K562 (cell line): ENCODE results near the gene ENKD1. TPM values are rescaled to one million over a fixed set of nuclear protein-coding genes. Genes with fewer than 3 reads are reported as not detected.

Experiments
- ATAC-seq: fragments of 200-7000 bp; cut with Tn5 transposase; 3 replicates; pipeline ENCODE4 v1.9.1; 2020; ENCODE audit warnings: moderate library complexity
- BruUV-seq: library from RNA; stranded (reverse); fragments of 400-500 nt; replicated peaks from 2 replicates; lab custom pipeline; 2021; lab: Mats Ljungman, UMichigan
- CTCF ChIA-PET: fragments of 300-600 bp; formaldehyde crosslinking; extraction: SDS; loops from one replicate; lab custom pipeline; 2021; ENCODE audit warnings: low intra/inter-chr PET ratio; lab: Yijun Ruan, JAX
- POLR2A ChIA-PET: fragments of 300-600, 350-650 bp; sonication (Branson Sonifier 250); formaldehyde crosslinking; extraction: SDS; loops from one replicate; lab custom pipeline; 2021; ENCODE audit warnings: antibody characterized with exemption, inconsistent platforms; lab: Yijun Ruan, JAX
- DNase-seq, 4 experiments: peaks; one replicate each; pipeline versions ENCODE4 v3.0.0 to v3.0.0-alpha.2; 2011 to 2018; ENCODE audit warnings: low spot score in 3 of 4, mixed read lengths in 3 of 4; ENCODE audit errors: extremely low read depth in 1 of 4
- FAIRE-seq: peaks from 2 replicates; lab custom pipeline; 2011; peaks lifted over from hg19 to GRCh38; lab: Jason Lieb, UNC
- H2AFZ ChIP-seq: 2 replicates; pipeline ENCODE4 v1.6.0; 2011; ENCODE audit warnings: low read depth, low read length, control low read depth, inconsistent platforms
- H3K27ac ChIP-seq: fragments of 200-600 bp; 3 replicates; pipeline ENCODE4 v1.8.0; 2011; ENCODE audit warnings: low read depth, mild to moderate bottlenecking, control low read depth, inconsistent platforms, low read length, moderate library complexity, mixed read lengths; ENCODE audit errors: extremely low read depth
- H3K27me3 ChIP-seq, 2 experiments: fragments of 300-600 bp in 1 of 2; 2 replicates in 1 of 2; 3 replicates in 1 of 2; pipeline versions ENCODE4 v1.6.0 to v1.8.0; 2011; ENCODE audit warnings: inconsistent platforms in 2 of 2, low read length in 2 of 2, mild to moderate bottlenecking in 1 of 2, mixed read lengths in 1 of 2, moderate library complexity in 1 of 2; ENCODE audit not compliant: control insufficient read depth in 2 of 2, insufficient read depth in 2 of 2
- H3K36me3 ChIP-seq: fragments of 300-600 bp; 3 replicates; pipeline ENCODE4 v1.8.0; 2011; ENCODE audit warnings: mild to moderate bottlenecking, low read length, inconsistent platforms; ENCODE audit not compliant: control insufficient read depth, insufficient read depth
- H3K4me1 ChIP-seq, 2 experiments: fragments of 200-600 bp in 1 of 2; replicated peaks in 1 of 2; 2 replicates in 1 of 2; 3 replicates in 1 of 2; pipeline versions ENCODE4 v1.5.1 to v1.8.0; 2011; ENCODE audit warnings: inconsistent platforms in 2 of 2, low read length in 2 of 2, mild to moderate bottlenecking in 1 of 2, mixed read lengths in 1 of 2, moderate library complexity in 1 of 2; ENCODE audit not compliant: control insufficient read depth in 2 of 2, insufficient read depth in 2 of 2
- H3K4me2 ChIP-seq: 2 replicates; pipeline ENCODE4 v1.6.1; 2011; ENCODE audit warnings: low read length, control low read depth, inconsistent platforms, mixed read lengths; ENCODE audit not compliant: insufficient read depth
- H3K4me3 ChIP-seq: fragments of 200-600 bp; sonication (generic), shearing (Covaris generic); 2 replicates; pipeline ENCODE4 v1.5.1; 2016; ENCODE audit warnings: control low read depth, inconsistent platforms
- H3K79me2 ChIP-seq: fragments of 200-600 bp; 3 replicates; pipeline ENCODE4 v1.8.0; 2011; ENCODE audit warnings: low read length, inconsistent platforms; ENCODE audit not compliant: control insufficient read depth, insufficient read depth
- H3K9ac ChIP-seq, 2 experiments: 2 replicates each; pipeline versions ENCODE4 v1.6.0 to v1.6.1; 2011; ENCODE audit warnings: low read depth in 2 of 2, low read length in 2 of 2, control low read depth in 1 of 2, inconsistent platforms in 1 of 2, mild to moderate bottlenecking in 1 of 2, mixed read lengths in 1 of 2; ENCODE audit not compliant: insufficient read depth in 1 of 2
- H3K9me1 ChIP-seq: one replicate; pipeline ENCODE4 v1.6.0; 2011; ENCODE audit warnings: inconsistent platforms, mild to moderate bottlenecking, low read length, moderate library complexity; ENCODE audit not compliant: control insufficient read depth, insufficient read depth
- H3K9me3 ChIP-seq: replicated peaks from 2 replicates; pipeline ENCODE4 v1.5.1; 2011; ENCODE audit warnings: low read depth, low read length, inconsistent platforms; ENCODE audit not compliant: control insufficient read depth, insufficient read depth
- H4K20me1 ChIP-seq: replicated peaks from 2 replicates; pipeline ENCODE4 v1.6.1; 2011; ENCODE audit warnings: low read length, inconsistent platforms, mixed read lengths; ENCODE audit not compliant: control insufficient read depth, insufficient read depth
- CBX2 ChIP-seq: fragments of 200-600 bp; sonication (generic); IDR thresholded peaks from one replicate; pipeline ENCODE4 v1.6.1; 2012; ENCODE audit warnings: mild to moderate bottlenecking, low read length, inconsistent platforms; ENCODE audit not compliant: insufficient read depth, poor library complexity, severe bottlenecking
- CBX3 ChIP-seq, 2 experiments: IDR thresholded peaks; 1 replicate in 1 of 2; 2 replicates in 1 of 2; pipeline ENCODE4 v1.6.1; 2012; ENCODE audit warnings: inconsistent platforms in 2 of 2, low read length in 2 of 2, borderline replicate concordance in 1 of 2, control low read depth in 1 of 2
- CREB1 ChIP-seq, 2 experiments: sonication (generic) in 1 of 2; formaldehyde crosslinking in 1 of 2; IDR thresholded peaks; 2 replicates each; pipeline versions ENCODE4 v1.6.1 to v1.8.0; 2012 to 2022; ENCODE audit warnings: inconsistent platforms in 1 of 2, mild to moderate bottlenecking in 1 of 2, missing genetic modification reagents in 1 of 2, moderate library complexity in 1 of 2
- MAFG ChIP-seq: fragments of 450-650 bp; conservative IDR thresholded peaks from 2 replicates; pipeline ENCODE4 v1.6.1; 2016; ENCODE audit warnings: missing genetic modification characterization, missing compliant biosample characterization
- MCM5 ChIP-seq: fragments of 450-650 bp; IDR thresholded peaks from 2 replicates; pipeline ENCODE4 v1.6.1; 2016; ENCODE audit warnings: low read depth
- NBN ChIP-seq: fragments of 450-650 bp; IDR thresholded peaks from 2 replicates; pipeline ENCODE4 v1.6.1; 2016; ENCODE audit warnings: low read depth, mild to moderate bottlenecking
- NELFE ChIP-seq: IDR thresholded peaks from 2 replicates; pipeline ENCODE4 v1.6.1; 2011; ENCODE audit warnings: mild to moderate bottlenecking; ENCODE audit not compliant: insufficient read depth, insufficient read length
- RBFOX2 ChIP-seq: fragments of 200-400 bp; formaldehyde crosslinking; IDR thresholded peaks from 2 replicates; pipeline ENCODE4 v1.6.1; 2017; ENCODE audit warnings: low read depth, mild to moderate bottlenecking, low read length, moderate library complexity
- SUPT5H ChIP-seq: fragments of 450-650 bp; IDR thresholded peaks from 2 replicates; pipeline ENCODE4 v1.6.1; 2016
- TSC22D4 ChIP-seq: fragments of 450-650 bp; IDR thresholded peaks from 2 replicates; pipeline ENCODE4 v1.6.1; 2016; ENCODE audit warnings: missing genetic modification characterization, missing biosample characterization, control low read depth
- YBX1 ChIP-seq: fragments of 450-650 bp; IDR thresholded peaks from 2 replicates; pipeline ENCODE4 v1.7.1; 2016; ENCODE audit warnings: mild to moderate bottlenecking
- ZFX ChIP-seq: sonication (generic); formaldehyde crosslinking; IDR thresholded peaks from 2 replicates; pipeline ENCODE4 v1.8.0; 2022; ENCODE audit warnings: mild to moderate bottlenecking, missing genetic modification reagents, moderate library complexity
- ZNF79 ChIP-seq: fragments of 250-450 bp; sonication (Bioruptor Pico); IDR thresholded peaks from 2 replicates; pipeline ENCODE4 v1.4.0; 2020; ENCODE audit warnings: low read depth, mild to moderate bottlenecking, moderate library complexity
- WGBS: fragments of 100-300 bp; shearing (Covaris generic); methylation state at CpG from one replicate; pipeline ENCODE4 v1.1.6; 2016; ENCODE audit warnings: low coverage, mixed read lengths; ENCODE audit not compliant: insufficient coverage; ENCODE audit errors: missing lambda C conversion rate; 5-methylcytosine and 5-hydroxymethylcytosine counted together
- in situ Hi-C: fragments of 300-500 bp; cut with MboI; formaldehyde crosslinking; loops from 4 replicates; pipeline ENCODE4 v1.15.0; 2018; ENCODE audit warnings: inconsistent platforms, mixed read lengths
- intact Hi-C: fragments of 100-400 bp; cut with micrococcal nuclease; formaldehyde crosslinking; loops from 2 replicates; pipeline ENCODE4 v1.14.2; 2022
- polyA plus RNA-seq, 8 experiments: library from polyadenylated mRNA; depleted of rRNA in 4 of 8; stranded (reverse) in 5 of 8; unstranded in 3 of 8; fragments of >200 nt; fragmentation: Nextera tagmentation in 2 of 8; fragmentation: Illumina TruSeq in 1 of 8; extraction: Ambion mirVana in 2 of 8; extraction: Trizol in 1 of 8; gene quantifications; 2 replicates each; pipeline versions ENCODE4 v1.2.1 to v1.2.3, GENCODE V29; 2011 to 2014; ENCODE audit warnings: inconsistent platforms in 1 of 8, missing spikeins in 1 of 8
- total RNA-seq, 7 experiments: library from RNA; depleted of rRNA in 6 of 7; stranded (reverse); fragments of >200 nt in 6 of 7; fragmentation: Illumina TruSeq in 2 of 7; extraction: Trizol in 2 of 7; gene quantifications; 2 replicates each; pipeline versions ENCODE4 v1.2.1 to v1.2.3, GENCODE V29; 2011 to 2021; ENCODE audit warnings: low replicate concordance in 1 of 7
- TF ChIP-seq, protein P1 (sequence below), 2 experiments: fragments of 450-650 bp in 1 of 2; sonication (generic) in 1 of 2; formaldehyde crosslinking; conservative IDR thresholded peaks; 2 replicates each; pipeline versions ENCODE4 v1.4.0 to v1.8.1; 2020 to 2022; ENCODE audit warnings: mild to moderate bottlenecking in 1 of 2, missing genetic modification reagents in 1 of 2

ENKD1 gene
- total and polyA plus RNA-seq, 9 of the 15 experiments (the other 6 are each of a cell fraction or from before 2014, with no cell fraction given): 1.1 to 26.9 (median 8.3) TPM

DNA sequence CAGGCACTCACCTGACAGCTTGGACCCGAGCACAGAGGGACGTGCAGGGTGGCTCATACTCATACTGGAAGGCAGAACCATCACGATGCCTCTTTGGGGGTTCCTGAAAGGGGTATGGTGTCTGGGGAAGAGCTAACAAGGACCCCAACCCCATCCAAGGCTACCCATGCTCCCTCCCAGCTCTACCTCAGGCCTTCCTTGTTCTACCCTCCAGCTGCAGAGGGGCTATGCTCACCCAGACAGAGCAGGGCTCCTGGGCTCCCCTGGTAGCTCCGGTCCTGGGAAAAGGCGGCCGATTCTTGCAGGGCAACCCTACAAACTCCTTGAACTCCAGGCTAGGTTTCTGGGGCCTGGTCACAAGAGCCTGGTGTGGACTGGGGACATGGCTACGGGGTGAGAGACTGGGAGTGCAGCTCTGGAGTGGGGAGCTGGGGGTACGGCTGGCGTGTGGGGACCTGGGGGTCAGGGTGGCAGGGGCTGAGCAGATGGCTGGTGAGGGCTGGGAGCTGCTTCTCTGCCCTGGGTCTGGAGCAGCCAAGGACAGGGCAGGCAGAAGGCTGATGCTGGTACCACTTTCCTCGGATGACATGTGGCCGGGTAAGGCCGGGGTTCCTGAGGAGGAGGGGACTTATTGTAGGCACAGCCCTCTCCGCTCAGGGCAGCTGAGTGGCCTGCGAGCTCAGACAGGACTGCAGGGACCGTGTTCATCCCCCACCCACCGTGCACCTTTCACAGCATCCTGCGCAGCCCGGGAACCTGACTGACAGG, 8.6 kb downstream of the ENKD1 start:
- 87% methylated on average over 16 of the region's 18 CpGs for WGBS
- Histone ChIP-seq H3K4me1 (peaks cover 4 to 63% of the 10 kb centered on the region in 2 experiments), H4K20me1 (peaks cover 13% of the 10 kb centered on the region; the same call in 1 of the 2 replicates), H3K27ac (no peak overlapping the region), H3K4me2 (no peak overlapping the region), H3K9me3 (no peaks in the 10 kb centered on the region), H3K9ac (0 out of 4 replicates have a peak overlapping the region, but pooled peaks of 1 of the 2 experiments have one; percentile 28), H3K36me3 (peaks cover 16% of the 10 kb centered on the region), H3K27me3 (peaks cover 0 to 14% of the 10 kb centered on the region in 2 experiments; a peak in 2 of 5 replicates), H3K4me3 (no peak overlapping the region), H2AFZ (no peak overlapping the region), H3K79me2 (peaks cover 14% of the 10 kb centered on the region), H3K9me1 (no peaks in the 10 kb centered on the region)
- CTCF ChIA-PET: no interaction called here
- no peak for TF ChIP-seq SUPT5H
- TF ChIP-seq RBFOX2: 0 out of 2 replicates have a peak, but pooled peaks have one; percentile 27
- POLR2A ChIA-PET: interaction anchor here (0.6 to 1.0 kb wide), 5 partner anchors 25 to 526 kb away, joined by 3 to 4 read pairs (median 3); no protein-coding TSS in a partner anchor
- BruUV-seq: no TSS peak
- DNase-seq (no peak), ATAC-seq (no peak), FAIRE-seq (no peak)
- intact Hi-C loops (no loop called here), in situ Hi-C loops (no loop called here)

DNA sequence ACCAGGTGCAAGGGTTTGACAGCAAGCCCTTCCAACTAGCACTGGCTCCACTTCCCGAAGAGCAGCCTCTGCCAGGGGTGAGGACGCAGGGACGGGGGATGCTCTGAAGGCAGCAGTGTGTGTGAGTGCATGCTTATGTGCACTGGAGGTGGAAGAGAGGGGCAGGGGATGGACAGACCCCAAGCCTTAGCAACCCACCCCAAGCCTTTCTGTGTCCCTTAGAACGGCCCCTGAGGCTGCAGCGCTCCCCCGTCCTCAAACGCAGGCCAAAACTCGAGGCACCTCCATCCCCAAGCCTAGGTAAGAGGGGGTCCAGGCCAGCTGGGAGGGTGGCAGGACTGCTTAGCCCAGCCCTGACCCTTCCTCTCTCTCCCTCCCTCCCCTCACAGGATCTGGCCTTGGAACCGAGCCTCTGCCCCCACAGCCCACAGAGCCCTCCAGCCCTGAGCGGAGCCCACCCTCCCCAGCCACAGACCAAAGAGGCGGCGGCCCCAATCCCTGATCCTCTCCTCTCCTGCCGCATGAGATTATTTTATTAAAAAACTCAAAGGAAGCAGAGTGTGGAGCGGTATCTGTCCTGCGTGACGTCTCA, 9.4 kb downstream of the ENKD1 start:
- H3K36me3 ChIP-seq: peaks cover 16% of the 10 kb centered on the region
- no peak overlapping the region for H3K4me2 ChIP-seq
- H3K4me1 ChIP-seq: peaks cover 4 to 66% of the 10 kb centered on the region in 2 experiments
- ChIA-PET CTCF (no interaction called here), POLR2A (interaction anchor here (0.6 to 1.0 kb wide), 2 partner anchors 113 to 116 kb away, joined by 3 read pairs; no protein-coding TSS in a partner anchor)
- H3K9me1 ChIP-seq: no peaks in the 10 kb centered on the region
- in situ Hi-C loops: no loop called here
- H3K9ac ChIP-seq: no peak overlapping the region
- H3K9me3 ChIP-seq: no peaks in the 10 kb centered on the region
- intact Hi-C loops: no loop called here
- FAIRE-seq (no peak), DNase-seq (no peak), ATAC-seq (no peak)
- no TSS peak for BruUV-seq
- H3K4me3 ChIP-seq: no peak overlapping the region
- H3K27me3 ChIP-seq: peaks cover 0 to 17% of the 10 kb centered on the region in 2 experiments; a peak in 2 of 5 replicates
- peaks cover 14% of the 10 kb centered on the region for H3K79me2 ChIP-seq
- H3K27ac ChIP-seq: no peak overlapping the region
- WGBS: 86% methylated on average over 12 of the region's 16 CpGs
- H4K20me1 ChIP-seq: peaks cover 13% of the 10 kb centered on the region; the same call in 1 of the 2 replicates
- no peak overlapping the region for H2AFZ ChIP-seq
- TF ChIP-seq MAFG (tag) (no peak), CBX3 (IDR thresholded peaks at IDR 0.05; ENCODE audit: borderline replicate concordance in 1 of 2, low read length in 2 of 2) (no peak), NBN (no peak), MCM5 (no peak), CREB1 (IDR thresholded peaks at IDR 0.05) (no peak), CREB1 (CRISPR knock-in tag; IDR thresholded peaks at IDR 0.05) (no peak), YBX1 (no peak), TSC22D4 (no peak), CBX2 (no peak), ZNF79 (CRISPR knock-in tag) (no peak), ZFX (CRISPR knock-in tag) (no peak), NELFE (no peak)
- TF ChIP-seq, protein P1, sequence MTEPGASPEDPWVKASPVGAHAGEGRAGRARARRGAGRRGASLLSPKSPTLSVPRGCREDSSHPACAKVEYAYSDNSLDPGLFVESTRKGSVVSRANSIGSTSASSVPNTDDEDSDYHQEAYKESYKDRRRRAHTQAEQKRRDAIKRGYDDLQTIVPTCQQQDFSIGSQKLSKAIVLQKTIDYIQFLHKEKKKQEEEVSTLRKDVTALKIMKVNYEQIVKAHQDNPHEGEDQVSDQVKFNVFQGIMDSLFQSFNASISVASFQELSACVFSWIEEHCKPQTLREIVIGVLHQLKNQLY (CRISPR knock-in tag; conservative IDR thresholded peaks at IDR 0.05): no peak
